NAMALWA (cell line): ENCODE data around the gene CACNG4.
"Not testable (repeated sequence)": the region's sequence is repeated elsewhere in the genome, so short reads cannot be mapped to it uniquely, and the experiment has no call there.

Experiments
- DNase-seq: peaks from one replicate; pipeline ENCODE4 v3.0.0-alpha.2; 2015; ENCODE audit warnings: low spot score

The CACNG4 gene

DNA sequence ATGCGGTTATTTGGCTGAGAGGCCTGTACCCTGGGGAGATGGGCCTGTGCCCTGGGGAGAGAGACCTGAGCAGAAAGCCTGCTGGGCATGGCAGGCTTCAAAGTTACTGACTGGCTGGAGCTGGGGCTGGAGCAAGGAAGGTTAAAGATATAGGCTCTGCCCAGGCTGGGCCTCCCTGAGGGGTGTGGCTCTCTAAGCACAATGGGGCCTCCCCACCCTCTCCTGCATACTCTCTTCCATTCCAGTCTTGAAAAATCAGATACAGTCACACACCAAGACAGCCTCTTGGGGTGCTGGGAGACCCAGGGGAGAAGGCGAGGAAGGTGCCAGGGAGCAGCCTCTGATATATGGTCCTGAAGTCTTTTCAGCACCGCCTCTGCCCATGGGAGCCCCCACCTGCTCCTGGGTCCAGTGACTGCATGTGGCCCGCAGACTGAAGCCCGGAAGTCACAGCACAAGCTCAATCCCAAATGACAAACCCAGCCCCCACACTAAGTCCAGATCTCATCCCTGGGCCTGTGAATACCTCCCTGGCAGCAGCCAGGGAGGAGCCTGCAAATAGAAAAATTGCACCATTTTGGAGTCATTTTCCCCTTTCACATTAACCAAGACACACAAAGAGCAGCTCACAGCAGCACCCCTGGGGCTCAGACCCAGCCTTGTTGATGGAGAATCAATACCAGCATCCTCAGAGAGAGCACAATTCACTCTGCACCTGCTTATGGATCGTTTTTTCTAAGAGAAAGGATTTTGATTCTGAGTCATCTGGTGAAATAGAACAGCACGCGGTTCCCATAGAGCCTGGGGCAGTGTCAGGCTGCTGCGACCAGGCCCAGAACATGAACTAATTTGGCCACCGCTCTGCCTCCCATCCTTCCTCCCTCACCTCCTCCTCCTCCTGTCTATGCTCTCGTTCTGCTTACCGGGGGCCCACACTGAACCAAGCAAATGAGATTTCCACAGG lies 54.2 kb downstream of the CACNG4 start:
- no peak for DNase-seq

DNA sequence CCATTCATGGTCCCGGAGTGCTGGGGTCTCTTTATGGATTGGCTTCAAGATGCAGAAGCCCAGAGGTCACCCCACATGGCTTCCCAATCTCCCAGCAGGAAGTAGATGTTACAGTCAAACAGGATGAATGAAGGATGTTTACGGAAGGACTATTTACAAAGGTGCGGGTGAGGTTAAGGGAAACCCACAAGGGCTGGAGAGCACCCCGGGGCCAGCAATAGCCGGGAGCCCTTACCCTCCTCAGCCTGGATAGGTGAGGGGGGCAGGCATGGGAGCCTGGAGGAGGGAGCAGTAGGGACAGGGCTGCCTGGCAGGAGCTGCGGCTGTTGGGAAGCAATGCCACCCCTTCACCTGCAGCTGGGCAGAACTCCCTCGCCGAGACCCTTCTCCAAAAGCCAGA lies 55.3 kb downstream of the CACNG4 start:
- no peak for DNase-seq

DNA sequence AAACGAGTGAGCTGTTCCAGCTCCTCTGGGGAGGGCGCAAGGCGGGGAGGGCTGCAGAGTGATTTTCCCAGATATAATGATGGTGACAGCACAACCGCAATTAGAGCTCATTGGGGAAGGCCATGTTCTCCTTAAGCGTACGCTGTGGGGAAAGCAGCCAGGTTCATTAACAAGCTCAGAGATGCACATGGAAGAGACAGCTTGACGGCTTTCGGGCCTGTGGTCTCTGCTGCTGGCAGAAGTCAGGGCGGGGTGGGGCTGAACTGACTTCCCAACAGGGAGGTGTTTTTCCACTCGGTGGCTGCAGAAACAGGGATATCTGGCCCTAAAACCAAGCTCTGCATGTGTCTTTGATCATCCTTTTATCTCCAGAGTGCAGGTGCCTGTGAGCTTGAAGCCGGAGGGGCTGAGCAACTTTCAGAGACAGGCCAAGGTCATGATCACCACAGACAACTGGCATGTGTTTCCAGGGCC lies 55.8 kb downstream of the CACNG4 start:
- no peak for DNase-seq

DNA sequence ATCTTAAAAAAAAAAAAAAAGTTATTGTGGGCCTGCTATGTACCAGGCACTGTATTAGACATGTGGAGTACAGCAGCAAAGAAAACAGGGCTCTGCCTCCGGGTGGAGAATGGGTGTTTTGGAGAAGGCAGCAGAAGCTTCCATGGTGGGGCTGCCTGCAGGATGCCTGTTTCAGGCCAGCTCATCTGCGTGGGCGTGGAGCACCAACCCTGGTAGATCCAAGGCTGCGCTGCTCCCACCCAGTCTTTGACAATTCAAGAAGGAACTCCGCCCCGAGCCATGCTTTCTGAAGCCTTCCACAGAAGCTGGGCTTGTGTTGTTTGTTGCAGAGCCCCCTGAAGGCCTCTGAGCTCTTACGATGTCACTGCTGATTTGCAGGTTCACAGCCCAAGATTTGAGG lies 56.7 kb downstream of the CACNG4 start:
- no peak for DNase-seq

DNA sequence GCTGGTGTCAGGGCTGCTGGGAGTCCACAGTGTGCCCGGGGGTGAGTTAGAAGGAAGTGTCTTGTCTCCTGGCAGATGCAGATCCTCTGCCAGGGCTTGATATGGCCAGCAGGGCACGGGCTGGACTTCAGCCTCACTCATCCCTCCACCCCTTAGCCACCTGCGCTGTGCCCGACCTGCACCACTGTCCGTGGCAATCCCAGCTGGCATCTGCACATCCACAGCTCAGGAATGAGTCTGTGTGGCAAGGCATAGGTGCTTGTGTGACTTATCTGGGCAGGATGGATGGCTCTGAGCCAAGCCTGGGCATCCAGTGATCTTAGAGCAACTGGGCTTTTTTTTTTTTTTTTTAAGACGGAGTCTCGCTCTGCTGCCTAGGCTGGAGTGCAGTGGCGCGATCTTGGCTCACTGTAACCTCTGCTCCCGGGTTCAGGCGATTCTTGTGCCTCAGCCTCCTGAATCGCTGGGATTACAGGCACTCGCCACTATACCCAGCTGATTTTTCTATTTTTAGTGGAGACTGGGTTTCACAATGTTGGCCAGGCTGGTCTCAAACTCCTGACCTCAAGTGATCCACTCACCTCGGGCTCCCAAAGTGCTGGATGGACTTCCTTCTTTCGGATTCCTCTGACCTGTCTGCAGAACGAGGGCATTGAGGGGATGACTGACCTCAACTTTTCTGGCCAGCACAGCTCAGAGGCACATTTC lies 57.4 kb downstream of the CACNG4 start:
- no peak for DNase-seq

DNA sequence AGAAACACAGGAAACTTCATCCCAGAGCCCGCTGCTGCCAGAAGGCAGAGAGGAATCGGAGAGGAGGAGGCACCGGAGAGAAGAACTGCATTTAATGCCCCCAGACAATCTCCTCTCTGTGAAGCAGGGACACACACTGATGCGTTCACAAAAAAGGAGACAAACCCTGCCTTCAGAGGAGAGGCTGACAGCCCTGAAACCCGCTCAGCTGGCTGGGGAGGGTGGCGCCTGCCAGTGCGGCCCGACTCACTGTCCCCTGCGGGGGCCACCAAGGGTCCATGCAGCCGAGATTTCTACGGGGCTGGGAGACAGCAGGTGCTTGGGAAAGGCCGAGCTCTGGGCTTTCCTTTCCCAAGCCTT lies 57.9 kb downstream of the CACNG4 start:
- DNase-seq: no peak

DNA sequence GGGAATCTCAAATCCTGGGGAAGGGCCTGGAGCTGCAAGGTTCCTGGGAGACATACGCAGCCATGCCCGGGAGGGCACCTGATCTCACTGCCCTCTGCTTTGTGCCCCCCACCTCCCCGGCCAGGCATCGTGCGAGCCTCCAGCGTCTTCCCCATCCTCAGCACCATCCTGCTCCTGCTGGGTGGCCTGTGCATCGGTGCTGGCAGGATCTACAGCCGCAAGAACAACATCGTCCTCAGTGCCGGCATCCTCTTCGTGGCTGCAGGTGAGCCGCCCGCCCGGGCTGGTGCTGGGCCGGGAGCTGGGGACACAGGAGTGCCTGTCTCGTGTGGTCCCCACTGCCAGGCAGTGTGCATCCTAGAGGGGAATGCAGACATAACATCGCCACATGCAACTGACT lies 60.2 kb downstream of the CACNG4 start:
- no peak for DNase-seq

DNA sequence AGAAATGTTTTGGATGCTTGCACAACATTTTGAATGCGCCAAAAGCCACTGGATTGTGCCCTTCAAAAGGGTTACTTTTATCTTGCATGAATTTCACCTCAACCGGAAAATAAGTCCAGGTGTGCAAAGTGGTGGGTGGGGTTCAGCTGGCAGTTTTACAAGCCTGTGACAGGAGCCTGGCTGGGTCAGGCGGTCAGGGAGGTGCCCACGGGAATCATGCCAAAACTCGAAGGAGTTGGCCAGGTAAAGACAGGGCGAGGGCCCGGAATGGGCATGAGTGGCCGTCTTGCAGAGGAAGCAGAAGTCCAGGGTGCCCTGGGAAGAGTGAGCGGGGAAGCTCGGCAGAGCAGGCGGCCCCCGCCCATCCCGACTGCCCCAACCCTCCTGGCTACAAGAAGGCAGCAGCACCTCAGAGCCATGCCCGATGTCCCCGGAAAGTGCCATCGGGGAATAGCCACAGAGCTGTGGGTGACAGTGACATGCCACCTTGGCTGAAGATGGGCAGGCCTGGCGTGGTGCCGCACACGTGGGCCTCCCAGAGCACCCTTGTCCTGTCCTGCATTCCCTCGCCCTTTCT lies 60.8 kb downstream of the CACNG4 start:
- DNase-seq: no peak

DNA sequence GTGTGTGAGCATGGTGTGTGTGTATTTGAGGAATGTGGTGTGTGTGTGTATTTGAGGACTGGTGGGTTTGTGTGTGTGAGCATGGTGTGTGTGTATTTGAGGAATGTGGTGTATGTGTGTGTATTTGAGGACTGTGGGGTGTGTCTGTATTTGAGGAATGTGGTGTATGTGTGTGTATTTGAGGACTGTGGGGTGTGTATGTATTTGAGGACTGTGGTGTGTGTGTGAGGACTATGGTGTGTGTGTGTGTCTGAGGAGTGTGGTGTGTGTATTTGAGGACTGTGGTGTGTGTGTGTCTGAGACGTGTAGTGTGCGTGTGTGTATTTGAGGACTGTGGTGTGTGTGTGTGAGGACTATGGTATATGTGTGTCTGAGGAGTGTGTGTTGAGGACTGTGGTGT lies 61.8 kb downstream of the CACNG4 start:
- DNase-seq: no peak

DNA sequence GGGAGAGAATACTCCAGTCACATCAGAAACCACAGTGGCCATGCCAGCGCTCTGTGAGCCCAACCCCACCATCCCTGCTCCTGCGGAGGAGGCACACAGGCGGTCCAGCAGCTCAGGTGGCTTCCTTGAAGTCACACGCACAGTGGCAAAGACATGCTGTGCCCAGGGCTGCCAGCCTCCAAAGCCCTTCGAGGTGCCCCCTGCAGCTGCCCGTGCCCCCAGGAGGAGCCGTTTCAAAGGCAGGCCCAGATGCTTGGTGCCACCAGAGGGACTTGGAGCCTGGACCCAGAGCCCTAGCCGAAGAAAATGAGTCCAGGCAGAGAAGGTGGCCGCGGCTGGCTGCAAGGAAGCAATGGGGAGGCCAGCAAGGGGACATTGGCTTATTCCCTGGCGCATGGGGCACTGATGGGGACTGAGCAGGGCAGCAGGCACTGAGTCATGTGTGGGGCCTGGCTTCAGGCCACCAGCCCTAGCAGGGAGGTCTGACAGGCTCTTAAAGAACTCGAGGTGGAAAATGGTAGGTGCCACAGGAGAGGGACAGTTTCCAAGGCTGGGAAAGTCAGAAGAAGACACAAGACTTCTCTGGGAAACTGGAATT lies 62.6 kb downstream of the CACNG4 start:
- no peak for DNase-seq

DNA sequence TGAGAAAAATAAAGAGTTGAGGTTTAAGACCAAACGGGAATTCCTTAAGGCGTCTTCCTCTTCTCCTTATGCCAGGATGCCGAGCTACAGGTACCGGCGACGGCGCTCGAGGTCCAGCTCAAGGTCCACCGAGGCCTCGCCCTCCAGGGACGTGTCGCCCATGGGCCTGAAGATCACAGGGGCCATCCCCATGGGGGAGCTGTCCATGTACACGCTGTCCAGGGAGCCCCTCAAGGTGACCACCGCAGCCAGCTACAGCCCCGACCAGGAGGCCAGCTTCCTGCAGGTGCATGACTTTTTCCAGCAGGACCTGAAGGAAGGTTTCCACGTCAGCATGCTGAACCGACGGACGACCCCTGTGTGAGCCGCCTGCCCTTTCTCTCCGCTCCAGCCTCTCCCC lies 66.1 kb downstream of the CACNG4 start:
- no peak for DNase-seq

DNA sequence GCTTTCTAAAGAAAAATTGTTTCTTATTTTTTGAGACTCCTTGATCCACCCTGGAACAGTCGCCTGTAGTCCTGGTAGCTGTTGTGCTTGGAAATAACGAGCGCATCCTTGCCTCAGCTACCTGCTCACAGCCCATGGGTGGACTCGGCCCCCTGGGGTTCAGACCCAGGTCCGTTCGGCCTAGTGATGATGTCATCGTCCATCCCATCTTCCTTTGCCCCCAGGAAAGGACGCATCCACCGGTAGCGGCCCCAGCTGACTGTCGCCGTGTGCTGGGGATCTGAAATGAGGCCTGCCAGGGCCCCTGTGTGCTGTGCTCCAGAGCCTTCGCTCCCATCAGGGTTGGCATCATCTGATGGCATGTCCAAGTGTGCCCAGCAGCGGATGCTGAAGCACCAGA lies 67.9 kb downstream of the CACNG4 start:
- no peak for DNase-seq

DNA sequence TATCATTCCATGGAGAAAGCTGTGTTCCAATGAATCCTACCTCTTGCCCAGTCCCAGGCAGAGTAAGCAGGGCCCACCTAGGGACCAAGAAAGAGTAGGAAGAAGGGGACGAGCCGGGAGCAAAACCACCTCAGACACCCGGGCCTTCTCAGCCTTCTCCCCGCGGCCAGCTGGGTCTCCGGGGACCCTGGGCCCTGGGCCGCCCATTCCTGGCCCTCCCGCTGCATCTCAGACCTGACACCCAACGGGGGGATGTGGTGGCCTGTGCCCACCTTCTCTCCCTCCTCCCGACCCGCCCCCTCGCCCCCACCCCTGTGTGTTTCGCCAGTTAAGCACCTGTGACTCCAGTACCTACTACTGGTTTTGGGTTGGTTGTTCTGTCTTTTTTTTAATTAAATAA lies 68.5 kb downstream of the CACNG4 start:
- no peak for DNase-seq

DNA sequence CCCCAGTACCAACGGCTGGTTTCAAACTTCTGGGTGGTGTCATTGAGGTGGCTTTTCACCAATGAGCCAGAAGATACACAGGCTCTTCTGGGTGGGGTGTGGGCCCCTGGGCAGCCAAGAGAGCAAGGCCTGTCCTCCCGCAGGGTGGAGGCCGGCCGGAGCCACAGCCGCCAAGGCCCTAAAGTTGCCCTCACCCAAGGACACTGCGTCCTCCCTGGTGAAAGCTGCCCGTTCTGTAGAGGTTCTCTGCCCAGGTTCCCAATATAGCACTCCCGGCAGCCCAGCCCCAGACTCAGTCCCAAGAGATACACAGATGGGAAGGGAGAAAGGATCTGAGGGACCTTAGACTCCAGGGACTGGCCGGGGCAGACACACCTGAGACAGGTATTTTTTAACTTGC lies 69.1 kb downstream of the CACNG4 start:
- DNase-seq: no peak

DNA sequence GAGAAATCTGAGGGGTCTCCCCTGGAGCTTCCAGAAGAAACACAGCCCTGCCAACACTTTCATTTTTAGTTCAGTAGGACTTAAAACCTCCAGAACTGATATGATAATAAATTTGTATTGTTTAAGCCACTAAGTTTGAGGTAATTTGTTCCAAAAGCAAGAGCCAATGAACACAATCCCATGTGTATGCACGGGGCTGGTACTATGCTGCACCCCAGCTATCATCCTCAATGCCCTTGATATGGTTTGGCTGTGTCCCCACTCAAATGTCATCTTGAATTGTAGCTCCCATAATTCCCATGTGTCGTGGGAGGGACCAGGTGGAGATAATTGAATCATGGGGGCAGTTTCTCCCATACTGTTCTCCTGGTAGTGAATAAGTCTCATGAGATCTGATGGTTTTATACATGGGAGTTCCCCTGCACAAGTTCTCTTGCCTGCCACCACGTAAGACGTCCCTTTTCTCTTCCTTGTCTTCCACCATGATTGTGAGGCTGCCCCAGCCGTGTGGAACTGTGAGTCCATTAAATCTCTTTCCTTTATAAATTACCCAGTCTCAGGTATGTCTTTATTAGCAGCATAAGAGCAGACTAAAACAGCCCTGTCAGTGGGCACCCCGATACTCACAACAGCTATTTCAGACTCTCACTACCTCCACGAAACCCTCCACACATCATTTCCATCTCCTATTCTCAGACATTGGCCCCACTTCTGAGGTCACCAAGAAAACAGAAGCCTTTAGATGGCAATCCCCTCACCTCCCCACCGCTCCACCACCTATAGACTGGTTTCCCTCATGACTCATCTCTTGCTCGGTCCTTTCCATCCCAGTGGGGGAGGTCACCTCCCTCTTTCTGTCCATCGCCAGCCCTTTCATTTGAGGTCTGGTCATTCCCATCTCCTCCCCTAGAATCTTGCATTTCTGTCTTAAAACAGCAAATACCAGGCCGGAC lies 70.9 kb downstream of the CACNG4 start:
- no peak for DNase-seq

DNA sequence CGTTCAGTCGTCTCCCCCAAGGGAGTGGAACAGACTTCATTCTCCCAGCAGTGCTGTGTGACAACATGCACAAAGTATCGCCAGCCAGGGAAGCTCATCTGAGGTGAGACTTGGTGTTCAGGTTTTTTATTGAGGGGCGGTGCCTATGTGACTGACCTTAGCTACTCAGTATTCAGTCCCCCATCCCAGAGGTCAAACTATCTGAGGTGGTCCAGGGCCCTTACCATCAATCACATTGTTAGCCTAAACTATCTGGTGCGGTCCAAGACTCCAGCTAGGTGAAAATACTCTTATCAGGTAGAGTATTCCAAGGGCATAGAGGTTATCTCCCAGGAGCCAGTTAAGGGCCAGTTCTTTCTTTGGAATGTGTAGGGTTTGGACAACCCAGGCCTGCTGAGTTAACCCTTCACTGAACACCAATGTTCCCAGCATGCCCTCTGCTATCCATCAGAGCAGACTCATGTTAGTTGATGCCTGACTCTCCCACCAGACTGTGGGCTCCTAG lies 74.4 kb downstream of the CACNG4 start:
- no peak for DNase-seq

DNA sequence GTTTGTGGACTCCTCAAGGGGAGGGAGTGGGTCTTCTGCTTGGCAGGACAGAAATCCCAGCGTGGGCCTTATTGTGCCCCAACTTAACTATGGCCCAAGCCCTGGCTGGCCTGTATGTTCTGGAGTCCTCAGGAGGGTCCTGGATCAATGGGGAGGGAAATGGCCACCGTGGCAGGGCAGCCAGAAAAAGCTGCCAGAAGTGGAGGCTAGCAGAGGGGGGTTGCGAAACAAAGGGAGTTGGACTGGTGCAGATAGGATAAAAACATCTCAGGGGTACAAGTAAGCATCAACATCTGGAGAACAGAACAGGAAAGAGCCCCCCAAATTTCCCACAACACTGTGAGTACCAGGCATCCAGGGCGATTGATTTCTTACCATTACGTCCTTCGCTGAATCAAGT lies 76.1 kb downstream of the CACNG4 start:
- DNase-seq: no peak

DNA sequence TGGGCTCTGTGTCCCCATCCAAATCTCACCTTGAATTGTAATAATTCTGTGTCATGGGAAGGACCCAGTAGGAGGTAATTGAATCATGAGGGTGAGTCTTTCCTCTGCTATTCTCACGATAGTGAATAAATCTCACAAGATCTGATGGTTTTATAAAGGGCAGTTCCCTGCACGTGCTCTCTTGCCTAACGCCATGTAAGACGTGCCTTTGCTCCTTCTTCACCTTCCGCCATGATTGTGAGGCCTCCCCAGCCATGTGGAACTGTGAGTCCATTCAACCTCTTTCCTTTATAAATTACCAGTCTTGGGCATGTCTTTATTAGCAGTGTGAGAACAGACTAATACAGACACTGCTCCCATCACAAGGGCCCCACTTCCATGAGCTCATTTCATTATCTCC lies 76.6 kb downstream of the CACNG4 start:
- DNase-seq: not testable (repeated sequence)

DNA sequence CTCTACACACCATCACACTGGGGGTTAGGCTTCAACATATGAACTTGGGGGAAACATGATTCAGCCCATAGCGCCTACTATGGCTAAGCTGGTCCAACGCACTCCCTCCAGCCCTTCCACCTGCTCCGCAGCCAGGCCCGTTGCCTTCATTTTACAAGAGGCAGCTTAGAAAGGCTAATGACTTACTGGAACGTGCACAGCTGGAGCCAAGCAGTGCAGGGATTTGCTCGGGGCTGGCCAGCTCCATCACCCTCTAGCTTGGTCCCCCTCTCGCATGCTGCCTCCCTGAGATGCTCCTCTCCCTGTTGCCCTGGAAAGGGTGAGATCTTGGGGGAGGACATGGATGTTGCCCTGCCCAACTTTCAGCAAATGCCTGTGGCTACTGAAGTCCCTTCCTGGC lies 77.0 kb downstream of the CACNG4 start:
- no peak for DNase-seq

DNA sequence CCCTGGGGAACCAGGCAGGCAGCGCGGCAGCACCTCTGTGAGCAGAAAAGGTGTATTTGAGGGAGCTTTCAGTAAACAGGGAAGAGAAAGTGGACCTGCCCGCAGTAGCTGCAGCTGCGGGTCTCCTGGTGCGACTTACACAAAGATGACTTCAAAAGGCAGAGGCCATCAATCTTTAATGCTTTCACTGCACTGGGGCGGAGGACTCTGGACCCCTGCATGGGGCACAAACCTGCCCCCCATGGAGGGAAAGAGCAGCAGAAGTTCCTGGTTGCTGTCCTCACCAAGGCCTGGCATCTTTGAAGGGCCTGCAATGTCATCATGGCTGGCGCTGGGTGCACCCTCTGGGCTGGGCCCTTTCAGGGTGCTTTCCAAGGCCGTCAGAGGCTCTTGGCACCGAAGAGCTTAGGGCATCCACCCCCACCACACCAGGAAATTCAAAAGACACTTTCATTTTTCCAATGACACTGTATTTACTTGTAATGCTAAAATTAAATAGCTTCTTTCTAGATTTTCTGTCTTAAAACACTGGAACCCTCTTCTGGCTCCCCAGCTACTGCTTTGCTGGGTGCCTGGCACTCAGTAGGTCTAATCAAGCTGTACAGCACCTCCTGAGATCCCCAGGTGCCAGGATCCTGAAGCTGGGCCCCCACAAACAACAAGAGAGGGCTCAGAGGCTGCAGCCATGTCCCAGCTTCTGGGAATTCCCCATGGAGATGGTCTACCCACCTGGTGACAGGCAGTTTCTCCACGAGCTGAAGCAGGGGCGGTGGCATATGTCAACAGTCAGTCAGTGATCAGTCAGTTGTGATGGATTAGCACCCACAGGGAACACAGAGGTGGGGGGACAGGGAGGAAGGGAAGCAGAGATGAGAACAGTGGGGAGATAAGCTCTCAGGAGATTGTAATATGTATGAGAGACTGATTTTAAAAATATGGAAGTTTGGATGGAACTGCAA lies 77.7 kb downstream of the CACNG4 start:
- DNase-seq: no peak
